ENCODE results near the gene ANKRD30B.
"Not testable (repeated sequence)": the region's sequence is repeated elsewhere in the genome, so short reads cannot be mapped to it uniquely, and the experiment has no call there.

Gene ANKRD30B

GRCh38 chr18:14768241-14768640, 20.3 kb downstream of the ANKRD30B start:
- H3K9me3 ChIP-seq (ENCODE audit: control insufficient read depth, low read length), result no peaks in the 10 kb centered on the region
- H3K36me3 ChIP-seq (ENCODE audit: control insufficient read depth, insufficient read depth, low read length), result no peaks in the 10 kb centered on the region
- H3K27ac ChIP-seq (ENCODE audit: insufficient read depth, low read depth, low read length, poor library complexity, severe bottlenecking), result no peak overlapping the region
- H3K4me1 ChIP-seq (ENCODE audit: control insufficient read depth, insufficient read depth, low read length), result no peaks in the 10 kb centered on the region
- no peak overlapping the region for H3K4me3 ChIP-seq (ENCODE audit: insufficient read depth, low read depth, low read length)
- WGBS, 2 experiments, result 23 to 37% methylated on average over 1 of the region's 1 CpG
- no peaks in the 10 kb centered on the region for H3K27me3 ChIP-seq (ENCODE audit: control insufficient read depth, insufficient read depth, low read length, poor library complexity, severe bottlenecking)

GRCh38 chr18:14769381-14769780, 21.4 kb downstream of the ANKRD30B start:
- H3K4me3 ChIP-seq (ENCODE audit: insufficient read depth, low read depth, low read length), result no peak overlapping the region
- H3K27me3 ChIP-seq (ENCODE audit: control insufficient read depth, insufficient read depth, low read length, poor library complexity, severe bottlenecking), result no peaks in the 10 kb centered on the region
- H3K27ac ChIP-seq (ENCODE audit: insufficient read depth, low read depth, low read length, poor library complexity, severe bottlenecking), result no peak overlapping the region
- H3K9me3 ChIP-seq (ENCODE audit: control insufficient read depth, low read length), result no peaks in the 10 kb centered on the region
- H3K4me1 ChIP-seq (ENCODE audit: control insufficient read depth, insufficient read depth, low read length), result no peaks in the 10 kb centered on the region
- WGBS, 2 experiments, result 56 to 86% methylated on average over 2 of the region's 2 CpGs
- H3K36me3 ChIP-seq (ENCODE audit: control insufficient read depth, insufficient read depth, low read length), result no peaks in the 10 kb centered on the region

- H3K4me1 ChIP-seq (ENCODE audit: control insufficient read depth, insufficient read depth, low read length), result no peaks in the 10 kb centered on the region
- H3K27ac ChIP-seq (ENCODE audit: insufficient read depth, low read depth, low read length, poor library complexity, severe bottlenecking), result no peak overlapping the region
- WGBS, 2 experiments, result 80% methylated on average over 2 of the region's 2 CpGs; no CpG with 5 or more reads in 1 of the 2 experiments
- H3K4me3 ChIP-seq (ENCODE audit: insufficient read depth, low read depth, low read length), result no peak overlapping the region
- H3K9me3 ChIP-seq (ENCODE audit: control insufficient read depth, low read length), result no peaks in the 10 kb centered on the region
- H3K27me3 ChIP-seq (ENCODE audit: control insufficient read depth, insufficient read depth, low read length, poor library complexity, severe bottlenecking), result no peaks in the 10 kb centered on the region
- H3K36me3 ChIP-seq (ENCODE audit: control insufficient read depth, insufficient read depth, low read length), result no peaks in the 10 kb centered on the region
Observed at GRCh38 chr18:14776801-14777200, 28.8 kb downstream of the ANKRD30B start.

GRCh38 chr18:14781671-14782070, 33.7 kb downstream of the ANKRD30B start:
- H3K36me3 ChIP-seq (ENCODE audit: control insufficient read depth, insufficient read depth, low read length), result no peaks in the 10 kb centered on the region
- no peaks in the 10 kb centered on the region for H3K27me3 ChIP-seq (ENCODE audit: control insufficient read depth, insufficient read depth, low read length, poor library complexity, severe bottlenecking)
- no peak overlapping the region for H3K4me3 ChIP-seq (ENCODE audit: insufficient read depth, low read depth, low read length)
- peaks cover 2% of the 10 kb centered on the region for H3K9me3 ChIP-seq (ENCODE audit: control insufficient read depth, low read length)
- no peak overlapping the region for H3K27ac ChIP-seq (ENCODE audit: insufficient read depth, low read depth, low read length, poor library complexity, severe bottlenecking)
- H3K4me1 ChIP-seq (ENCODE audit: control insufficient read depth, insufficient read depth, low read length), result no peaks in the 10 kb centered on the region
- 77 to 82% methylated on average over 3 of the region's 3 CpGs for WGBS, 2 experiments

- H3K4me3 ChIP-seq (ENCODE audit: insufficient read depth, low read depth, low read length), result no peak overlapping the region
- H3K9me3 ChIP-seq (ENCODE audit: control insufficient read depth, low read length), result peaks cover 4% of the 10 kb centered on the region
- no peaks in the 10 kb centered on the region for H3K27me3 ChIP-seq (ENCODE audit: control insufficient read depth, insufficient read depth, low read length, poor library complexity, severe bottlenecking)
- no peaks in the 10 kb centered on the region for H3K4me1 ChIP-seq (ENCODE audit: control insufficient read depth, insufficient read depth, low read length)
- no peak overlapping the region for H3K27ac ChIP-seq (ENCODE audit: insufficient read depth, low read depth, low read length, poor library complexity, severe bottlenecking)
- no peaks in the 10 kb centered on the region for H3K36me3 ChIP-seq (ENCODE audit: control insufficient read depth, insufficient read depth, low read length)
- WGBS, 2 experiments, result 83% methylated on average over 2 of the region's 2 CpGs; no CpG with 5 or more reads in 1 of the 2 experiments
Observed at GRCh38 chr18:14784133-14784532, 36.2 kb downstream of the ANKRD30B start.

- not testable (repeated sequence) for H3K27me3 ChIP-seq (ENCODE audit: control insufficient read depth, insufficient read depth, low read length, poor library complexity, severe bottlenecking); H3K36me3 ChIP-seq (ENCODE audit: control insufficient read depth, insufficient read depth, low read length); H3K9me3 ChIP-seq (ENCODE audit: control insufficient read depth, low read length); H3K4me3 ChIP-seq (ENCODE audit: insufficient read depth, low read depth, low read length); H3K27ac ChIP-seq (ENCODE audit: insufficient read depth, low read depth, low read length, poor library complexity, severe bottlenecking); H3K4me1 ChIP-seq (ENCODE audit: control insufficient read depth, insufficient read depth, low read length)
- WGBS, 2 experiments, result 76 to 82% methylated on average over 2 of the region's 3 CpGs
Observed at GRCh38 chr18:14796876-14797275, 48.9 kb downstream of the ANKRD30B start.

- not testable (repeated sequence) for H3K9me3 ChIP-seq (ENCODE audit: control insufficient read depth, low read length); H3K27me3 ChIP-seq (ENCODE audit: control insufficient read depth, insufficient read depth, low read length, poor library complexity, severe bottlenecking); H3K36me3 ChIP-seq (ENCODE audit: control insufficient read depth, insufficient read depth, low read length); H3K4me1 ChIP-seq (ENCODE audit: control insufficient read depth, insufficient read depth, low read length); H3K27ac ChIP-seq (ENCODE audit: insufficient read depth, low read depth, low read length, poor library complexity, severe bottlenecking); H3K4me3 ChIP-seq (ENCODE audit: insufficient read depth, low read depth, low read length)
- WGBS, 2 experiments, result 88 to 90% methylated on average over 11 of the region's 12 CpGs
Observed at GRCh38 chr18:14797969-14798764, 50.2 kb downstream of the ANKRD30B start.

GRCh38 chr18:14811081-14811480, 63.1 kb downstream of the ANKRD30B start:
- H3K9me3 ChIP-seq (ENCODE audit: control insufficient read depth, low read length); H3K36me3 ChIP-seq (ENCODE audit: control insufficient read depth, insufficient read depth, low read length); H3K4me3 ChIP-seq (ENCODE audit: insufficient read depth, low read depth, low read length); H3K27ac ChIP-seq (ENCODE audit: insufficient read depth, low read depth, low read length, poor library complexity, severe bottlenecking); H3K4me1 ChIP-seq (ENCODE audit: control insufficient read depth, insufficient read depth, low read length); H3K27me3 ChIP-seq (ENCODE audit: control insufficient read depth, insufficient read depth, low read length, poor library complexity, severe bottlenecking): not testable (repeated sequence)
- 82 to 85% methylated on average over 11 to 12 of the region's 13 CpGs for WGBS, 2 experiments

GRCh38 chr18:14826972-14827632, 79.1 kb downstream of the ANKRD30B start:
- not testable (repeated sequence) for H3K36me3 ChIP-seq (ENCODE audit: control insufficient read depth, insufficient read depth, low read length); H3K27me3 ChIP-seq (ENCODE audit: control insufficient read depth, insufficient read depth, low read length, poor library complexity, severe bottlenecking); H3K4me1 ChIP-seq (ENCODE audit: control insufficient read depth, insufficient read depth, low read length); H3K9me3 ChIP-seq (ENCODE audit: control insufficient read depth, low read length); H3K4me3 ChIP-seq (ENCODE audit: insufficient read depth, low read depth, low read length); H3K27ac ChIP-seq (ENCODE audit: insufficient read depth, low read depth, low read length, poor library complexity, severe bottlenecking)
- 57 to 61% methylated on average over 1 to 2 of the region's 2 CpGs for WGBS, 2 experiments

- H3K4me1 ChIP-seq (ENCODE audit: control insufficient read depth, insufficient read depth, low read length); H3K27ac ChIP-seq (ENCODE audit: insufficient read depth, low read depth, low read length, poor library complexity, severe bottlenecking); H3K36me3 ChIP-seq (ENCODE audit: control insufficient read depth, insufficient read depth, low read length); H3K9me3 ChIP-seq (ENCODE audit: control insufficient read depth, low read length); H3K27me3 ChIP-seq (ENCODE audit: control insufficient read depth, insufficient read depth, low read length, poor library complexity, severe bottlenecking); H3K4me3 ChIP-seq (ENCODE audit: insufficient read depth, low read depth, low read length): not testable (repeated sequence)
- WGBS, 2 experiments, result 100% methylated on average over 1 of the region's 2 CpGs; no CpG with 5 or more reads in 1 of the 2 experiments
Observed at GRCh38 chr18:14841607-14842006, 93.6 kb downstream of the ANKRD30B start.
